ENCODE measurements around the gene GRK3.

The GRK3 gene

GRCh38 chr22:25714739-25715138, 150.3 kb downstream of the GRK3 start:
- H3K27me3 ChIP-seq (ENCODE audit: insufficient read depth, poor library complexity, severe bottlenecking) = no peaks in the 10 kb centered on the region
- no peak for DNase-seq (ENCODE audit: low read depth in 1 of 2, low spot score in 1 of 2)
- no peak overlapping the region for H3K4me3 ChIP-seq (replicated peaks; ENCODE audit: insufficient read depth, low read length)
- H3K27ac ChIP-seq (replicated peaks) = no peak overlapping the region
- no peak for TF ChIP-seq REST (IDR thresholded peaks at IDR 0.05; ENCODE audit: insufficient replicate concordance, low read depth)
- no peak for TF ChIP-seq GABPA (IDR thresholded peaks at IDR 0.05; ENCODE audit: low read depth)
- TF ChIP-seq CTCF (IDR thresholded peaks at IDR 0.05; ENCODE audit: insufficient read depth, low read length) = no peak
- TF ChIP-seq SPI1 (IDR thresholded peaks at IDR 0.05; ENCODE audit: borderline replicate concordance, low read depth) = no peak
- TF ChIP-seq POLR2AphosphoS5 (IDR thresholded peaks at IDR 0.05; ENCODE audit: low read depth) = no peak

GRCh38 chr22:25716637-25717036, 152.2 kb downstream of the GRK3 start:
- TF ChIP-seq CTCF (IDR thresholded peaks at IDR 0.05; ENCODE audit: insufficient read depth, low read length) (no peak), REST (IDR thresholded peaks at IDR 0.05; ENCODE audit: insufficient replicate concordance, low read depth) (no peak), POLR2AphosphoS5 (IDR thresholded peaks at IDR 0.05; ENCODE audit: low read depth) (no peak), SPI1 (IDR thresholded peaks at IDR 0.05; ENCODE audit: borderline replicate concordance, low read depth) (no peak), GABPA (IDR thresholded peaks at IDR 0.05; ENCODE audit: low read depth) (no peak)
- Histone ChIP-seq H3K27me3 (ENCODE audit: insufficient read depth, poor library complexity, severe bottlenecking) (no peaks in the 10 kb centered on the region), H3K27ac (replicated peaks) (no peak overlapping the region), H3K4me3 (replicated peaks; ENCODE audit: insufficient read depth, low read length) (no peak overlapping the region)
- DNase-seq (ENCODE audit: low read depth in 1 of 2, low spot score in 1 of 2) = no peak

- no peak for DNase-seq (ENCODE audit: low read depth in 1 of 2, low spot score in 1 of 2)
- Histone ChIP-seq H3K4me3 (replicated peaks; ENCODE audit: insufficient read depth, low read length) (no peak overlapping the region), H3K27me3 (ENCODE audit: insufficient read depth, poor library complexity, severe bottlenecking) (no peaks in the 10 kb centered on the region), H3K27ac (replicated peaks) (no peak overlapping the region)
- TF ChIP-seq GABPA (IDR thresholded peaks at IDR 0.05; ENCODE audit: low read depth) (no peak), SPI1 (IDR thresholded peaks at IDR 0.05; ENCODE audit: borderline replicate concordance, low read depth) (no peak), REST (IDR thresholded peaks at IDR 0.05; ENCODE audit: insufficient replicate concordance, low read depth) (no peak), POLR2AphosphoS5 (IDR thresholded peaks at IDR 0.05; ENCODE audit: low read depth) (no peak)
Measured at GRCh38 chr22:25718135-25718840, 153.8 kb downstream of the GRK3 start.
